Measurements from ENCODE around the gene CCDC187.

The CCDC187 gene

DNA sequence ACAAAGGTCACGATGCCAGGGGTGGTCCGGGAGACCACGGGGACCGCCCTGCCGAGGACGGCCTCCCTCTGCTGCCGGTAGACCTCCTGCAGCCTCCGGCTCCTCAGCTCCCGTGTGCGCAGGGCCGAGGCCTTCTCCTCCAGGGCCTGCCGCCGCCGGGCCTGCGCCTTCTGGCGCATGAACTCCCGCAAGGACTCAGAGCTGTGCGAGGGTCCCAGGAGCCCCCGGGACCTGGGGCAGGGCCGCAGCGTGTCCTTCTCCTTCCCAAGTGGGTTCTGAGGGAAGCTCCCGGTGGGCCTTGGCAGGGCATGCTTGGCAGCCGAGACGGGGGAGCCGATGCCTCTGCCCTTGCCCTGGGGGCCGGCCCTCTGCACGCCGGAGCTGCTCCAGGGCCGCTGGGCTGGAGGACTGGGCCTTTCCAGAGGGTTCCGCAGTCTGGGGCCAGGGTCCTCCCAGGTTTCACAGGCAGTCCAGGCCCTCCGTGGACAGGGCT, 13.3 kb downstream of the CCDC187 start:
- Histone ChIP-seq H3K27me3 (ENCODE audit: control insufficient read depth, insufficient read depth, low read length) (no peaks in the 10 kb centered on the region), H3K9me3 (ENCODE audit: control insufficient read depth, insufficient read depth, low read length) (no peaks in the 10 kb centered on the region), H3K4me1 (ENCODE audit: control insufficient read depth, insufficient read depth, low read length) (no peaks in the 10 kb centered on the region)

DNA sequence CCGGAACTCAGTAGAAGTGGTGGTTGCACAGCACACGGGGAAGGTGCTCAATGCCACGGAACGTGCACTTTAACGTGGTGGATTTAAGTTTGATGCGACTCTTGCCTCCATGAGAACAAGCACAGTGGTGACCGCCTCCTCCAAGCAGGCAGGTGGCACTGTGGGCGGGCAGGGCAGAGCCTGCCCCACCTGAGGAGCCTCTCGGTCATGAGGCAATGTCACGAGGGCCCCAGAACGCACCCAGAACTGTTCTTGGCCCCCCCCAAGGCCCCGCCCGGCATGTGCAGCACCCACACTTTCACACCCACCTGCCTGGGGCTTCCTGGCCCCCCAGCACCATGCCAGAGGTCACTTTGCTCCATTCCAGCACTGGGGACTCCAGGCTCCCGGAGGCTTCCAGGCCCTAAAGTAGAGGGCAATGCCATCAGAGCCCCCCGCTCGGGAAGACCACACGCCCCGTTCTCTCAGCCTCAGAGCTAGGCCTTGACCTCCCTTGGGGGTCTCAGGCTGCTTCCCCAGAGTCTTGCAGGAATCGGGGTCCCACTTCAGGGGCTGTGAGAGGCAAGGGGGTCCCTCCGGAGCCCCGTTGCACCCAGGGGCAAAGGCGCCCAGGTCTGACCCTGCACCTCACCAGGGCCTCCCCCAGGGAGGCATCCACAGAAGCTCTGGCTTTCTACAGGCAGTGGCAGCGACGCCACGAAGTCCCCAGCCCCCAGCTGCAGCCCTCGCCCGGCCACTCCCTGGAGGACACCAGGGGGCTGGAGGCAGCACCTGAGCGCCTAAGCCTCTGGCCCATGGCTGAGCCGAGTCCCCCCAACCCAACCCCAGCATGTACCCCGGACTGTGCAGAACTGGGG, 14.0 kb downstream of the CCDC187 start:
- no peaks in the 10 kb centered on the region for H3K27me3 ChIP-seq (ENCODE audit: control insufficient read depth, insufficient read depth, low read length)
- H3K36me3 ChIP-seq (ENCODE audit: control insufficient read depth, insufficient read depth, low read length), result no peaks in the 10 kb centered on the region
- H3K4me3 ChIP-seq (ENCODE audit: low read depth, low read length), result no peak overlapping the region
- H3K9me3 ChIP-seq (ENCODE audit: control insufficient read depth, insufficient read depth, low read length), result no peaks in the 10 kb centered on the region
- no peaks in the 10 kb centered on the region for H3K4me1 ChIP-seq (ENCODE audit: control insufficient read depth, insufficient read depth, low read length)
- peak overlapping the region; percentile 12 for H3K9ac ChIP-seq (ENCODE audit: low read depth, low read length)

More for the DNA sequence above, 13.3 kb downstream of the CCDC187 start:
- no peak overlapping the region for H3K9ac ChIP-seq (ENCODE audit: low read depth, low read length)
- no peaks in the 10 kb centered on the region for H3K36me3 ChIP-seq (ENCODE audit: control insufficient read depth, insufficient read depth, low read length)
- no peak overlapping the region for H3K4me3 ChIP-seq (ENCODE audit: low read depth, low read length)

DNA sequence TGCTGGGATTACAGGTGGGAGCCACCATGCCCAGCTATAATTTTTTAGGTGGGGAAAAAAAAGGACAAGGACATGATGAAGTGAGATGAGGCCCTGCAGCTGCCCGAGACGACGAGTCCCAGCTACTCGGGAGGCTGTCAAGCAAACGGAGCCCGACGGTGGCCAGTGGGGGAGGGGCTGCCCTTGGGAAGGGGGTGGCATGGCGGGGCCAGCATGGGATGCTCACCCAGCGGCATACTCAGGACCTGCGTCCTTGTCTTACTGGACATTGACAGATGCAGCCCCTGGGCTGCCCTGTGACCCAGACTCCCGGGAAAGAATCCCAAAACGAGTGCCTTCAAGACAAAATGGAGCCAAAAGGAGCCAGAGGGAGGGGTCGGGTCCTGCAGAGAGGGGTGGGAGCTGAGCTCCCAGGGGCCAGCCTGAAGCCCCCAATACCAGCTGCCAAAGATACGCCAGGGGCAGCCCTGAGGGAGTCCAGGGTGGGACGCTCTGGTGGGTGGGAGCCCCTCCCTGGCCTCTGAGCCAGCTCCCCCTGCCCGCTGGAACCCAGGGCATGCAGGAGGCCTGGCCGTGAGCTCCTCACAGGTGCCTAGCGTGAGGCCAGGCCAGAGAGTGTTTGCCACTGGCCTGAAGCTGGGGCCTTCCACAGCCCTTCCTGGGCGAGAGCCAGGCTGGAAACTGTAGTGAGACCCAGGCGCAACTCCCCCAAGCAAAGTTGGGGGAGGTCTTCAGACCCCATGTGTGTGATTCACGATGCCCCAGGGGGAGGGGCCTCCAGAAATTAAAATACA, 15.7 kb downstream of the CCDC187 start:
- Histone ChIP-seq H3K27me3 (ENCODE audit: control insufficient read depth, insufficient read depth, low read length) (no peaks in the 10 kb centered on the region), H3K36me3 (ENCODE audit: control insufficient read depth, insufficient read depth, low read length) (no peaks in the 10 kb centered on the region), H3K4me3 (ENCODE audit: low read depth, low read length) (no peak overlapping the region), H3K9me3 (ENCODE audit: control insufficient read depth, insufficient read depth, low read length) (no peaks in the 10 kb centered on the region), H3K9ac (ENCODE audit: low read depth, low read length) (no peak overlapping the region), H3K4me1 (ENCODE audit: control insufficient read depth, insufficient read depth, low read length) (no peaks in the 10 kb centered on the region)

GRCh38 chr9:136286987-136287379, 16.9 kb downstream of the CCDC187 start:
- H3K9me3 ChIP-seq (ENCODE audit: control insufficient read depth, insufficient read depth, low read length), result no peaks in the 10 kb centered on the region
- no peaks in the 10 kb centered on the region for H3K4me1 ChIP-seq (ENCODE audit: control insufficient read depth, insufficient read depth, low read length)
- H3K27me3 ChIP-seq (ENCODE audit: control insufficient read depth, insufficient read depth, low read length), result no peaks in the 10 kb centered on the region
- no peak overlapping the region for H3K4me3 ChIP-seq (ENCODE audit: low read depth, low read length)
- no peaks in the 10 kb centered on the region for H3K36me3 ChIP-seq (ENCODE audit: control insufficient read depth, insufficient read depth, low read length)
- H3K9ac ChIP-seq (ENCODE audit: low read depth, low read length), result no peak overlapping the region

DNA sequence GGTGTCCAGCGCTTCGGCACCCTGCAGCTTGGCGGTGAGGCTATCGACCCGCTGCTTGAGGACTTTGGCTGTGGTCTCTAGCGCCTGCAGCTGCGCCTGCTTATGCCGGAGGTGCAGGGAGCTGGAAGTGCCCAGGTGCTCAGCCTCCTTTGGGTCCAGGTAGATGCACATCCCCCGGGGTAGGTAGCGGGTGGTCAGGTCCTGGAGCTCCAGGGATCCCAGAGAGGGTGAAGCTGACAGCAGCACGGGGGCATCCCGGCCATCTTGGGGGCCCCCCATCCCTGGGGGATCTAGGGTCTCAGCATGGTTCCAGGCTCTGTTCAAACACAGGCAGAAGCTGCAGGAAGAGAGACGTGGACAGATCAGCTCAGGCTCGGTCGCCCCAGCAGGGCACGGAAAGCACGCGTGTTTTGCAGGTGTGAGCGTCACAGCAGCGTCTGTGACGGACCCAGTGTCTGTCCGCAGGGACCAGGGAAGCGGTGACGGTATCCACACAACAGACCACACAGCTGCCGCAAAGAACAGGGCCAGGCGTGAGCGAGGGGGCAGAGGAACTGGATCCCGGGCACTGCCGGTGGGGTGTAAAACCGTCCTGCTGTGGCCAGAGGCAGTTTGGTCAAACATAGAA, 17.4 kb downstream of the CCDC187 start:
- H3K36me3 ChIP-seq (ENCODE audit: control insufficient read depth, insufficient read depth, low read length), result no peaks in the 10 kb centered on the region
- no peaks in the 10 kb centered on the region for H3K4me1 ChIP-seq (ENCODE audit: control insufficient read depth, insufficient read depth, low read length)
- H3K9ac ChIP-seq (ENCODE audit: low read depth, low read length), result no peak overlapping the region

DNA sequence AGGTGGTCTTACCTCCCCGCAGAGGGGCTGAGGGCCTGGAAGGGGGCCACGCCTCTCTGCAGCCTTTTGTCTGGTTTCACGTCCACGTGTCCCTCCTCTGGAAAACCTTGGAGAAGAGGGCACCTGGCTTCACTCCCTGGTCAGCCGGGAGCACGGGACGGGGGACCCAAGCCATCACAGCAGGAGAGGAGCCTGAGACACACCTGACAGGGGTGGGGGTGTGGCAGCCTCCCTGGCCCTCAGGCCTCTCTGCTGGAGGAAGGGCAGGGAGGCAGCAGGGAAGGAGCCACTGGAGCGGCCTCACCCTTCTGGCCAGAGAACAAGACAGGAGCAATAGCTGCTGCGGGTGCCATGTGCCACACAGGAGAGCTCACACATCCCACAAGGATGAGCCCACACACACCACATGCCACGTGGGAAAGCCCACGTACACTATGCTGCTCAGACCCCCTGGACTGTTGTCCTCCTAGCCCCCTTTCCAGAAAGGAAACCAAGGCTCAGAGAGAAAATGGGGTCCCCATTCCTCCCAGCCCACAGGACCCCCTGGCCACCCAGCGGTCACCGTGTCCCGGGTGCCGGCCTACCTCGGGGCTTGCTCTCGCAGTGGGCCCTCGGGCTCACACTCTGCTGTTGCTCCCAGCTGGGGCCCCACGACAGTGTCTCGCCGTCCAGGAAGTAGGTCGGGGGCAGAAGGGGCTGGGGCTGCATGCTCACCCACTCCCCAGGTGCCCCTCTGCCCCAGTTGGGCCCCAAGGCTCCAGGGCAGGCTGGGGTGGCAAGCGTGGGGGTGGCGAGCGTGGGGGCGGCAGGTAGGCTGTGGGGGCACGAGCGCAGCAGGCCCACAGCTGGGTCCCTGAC, 18.2 kb downstream of the CCDC187 start:
- Histone ChIP-seq H3K4me1 (ENCODE audit: control insufficient read depth, insufficient read depth, low read length) (no peaks in the 10 kb centered on the region), H3K4me3 (ENCODE audit: low read depth, low read length) (no peak overlapping the region), H3K9me3 (ENCODE audit: control insufficient read depth, insufficient read depth, low read length) (no peaks in the 10 kb centered on the region), H3K9ac (ENCODE audit: low read depth, low read length) (no peak overlapping the region), H3K27me3 (ENCODE audit: control insufficient read depth, insufficient read depth, low read length) (no peaks in the 10 kb centered on the region), H3K36me3 (ENCODE audit: control insufficient read depth, insufficient read depth, low read length) (no peaks in the 10 kb centered on the region)

More for the DNA sequence above, 17.4 kb downstream of the CCDC187 start:
- Histone ChIP-seq H3K27me3 (ENCODE audit: control insufficient read depth, insufficient read depth, low read length) (no peaks in the 10 kb centered on the region), H3K4me3 (ENCODE audit: low read depth, low read length) (no peak overlapping the region), H3K9me3 (ENCODE audit: control insufficient read depth, insufficient read depth, low read length) (no peaks in the 10 kb centered on the region)

DNA sequence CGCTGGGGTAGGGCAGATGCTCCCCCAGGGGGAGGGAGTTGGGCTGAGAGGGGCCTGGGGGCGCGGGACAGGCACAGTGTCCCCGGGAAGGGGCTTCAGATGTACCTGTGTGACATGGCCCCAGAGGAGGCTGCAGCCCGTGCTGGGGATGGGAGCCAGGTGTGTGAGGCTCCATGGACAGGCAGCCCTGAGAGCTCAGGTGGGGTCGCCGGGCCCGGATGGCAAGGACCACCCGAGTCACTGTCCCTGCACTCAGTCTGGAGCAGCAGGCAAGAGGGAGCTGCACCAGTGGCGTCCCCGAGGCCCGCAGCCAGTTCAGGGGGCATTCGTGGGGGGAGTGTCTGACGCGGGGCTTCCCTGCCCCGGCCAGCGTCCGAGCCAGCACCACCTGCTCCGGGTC, 18.9 kb downstream of the CCDC187 start:
- Histone ChIP-seq H3K9me3 (ENCODE audit: control insufficient read depth, insufficient read depth, low read length) (no peaks in the 10 kb centered on the region), H3K36me3 (ENCODE audit: control insufficient read depth, insufficient read depth, low read length) (no peaks in the 10 kb centered on the region), H3K9ac (ENCODE audit: low read depth, low read length) (no peak overlapping the region), H3K4me1 (ENCODE audit: control insufficient read depth, insufficient read depth, low read length) (no peaks in the 10 kb centered on the region), H3K27me3 (ENCODE audit: control insufficient read depth, insufficient read depth, low read length) (no peaks in the 10 kb centered on the region), H3K4me3 (ENCODE audit: low read depth, low read length) (no peak overlapping the region)

DNA sequence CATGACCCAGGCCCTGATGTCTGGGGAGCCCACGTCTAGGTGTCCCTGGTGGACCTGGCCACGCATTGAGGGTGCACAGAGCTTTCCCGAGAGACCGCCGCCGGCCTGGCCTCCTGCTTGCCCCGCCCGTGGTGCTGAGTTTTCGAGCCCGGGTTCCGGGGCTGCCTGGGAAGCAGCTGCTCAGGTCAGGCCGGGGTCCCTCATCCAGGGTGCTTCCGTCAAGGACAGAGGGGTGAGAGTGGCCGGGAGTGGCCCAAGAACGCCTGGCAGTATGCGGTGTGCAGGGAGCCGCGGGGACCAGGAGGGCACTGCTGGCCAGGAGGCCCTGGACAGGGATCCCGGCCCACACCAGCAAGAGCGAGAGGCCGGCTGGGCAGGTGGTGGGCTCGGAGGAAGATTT, 19.6 kb downstream of the CCDC187 start:
- H3K27me3 ChIP-seq (ENCODE audit: control insufficient read depth, insufficient read depth, low read length), result no peaks in the 10 kb centered on the region
- no peak overlapping the region for H3K9ac ChIP-seq (ENCODE audit: low read depth, low read length)
- H3K4me3 ChIP-seq (ENCODE audit: low read depth, low read length), result no peak overlapping the region
- H3K36me3 ChIP-seq (ENCODE audit: control insufficient read depth, insufficient read depth, low read length), result no peaks in the 10 kb centered on the region
- no peaks in the 10 kb centered on the region for H3K9me3 ChIP-seq (ENCODE audit: control insufficient read depth, insufficient read depth, low read length)
- H3K4me1 ChIP-seq (ENCODE audit: control insufficient read depth, insufficient read depth, low read length), result no peaks in the 10 kb centered on the region

DNA sequence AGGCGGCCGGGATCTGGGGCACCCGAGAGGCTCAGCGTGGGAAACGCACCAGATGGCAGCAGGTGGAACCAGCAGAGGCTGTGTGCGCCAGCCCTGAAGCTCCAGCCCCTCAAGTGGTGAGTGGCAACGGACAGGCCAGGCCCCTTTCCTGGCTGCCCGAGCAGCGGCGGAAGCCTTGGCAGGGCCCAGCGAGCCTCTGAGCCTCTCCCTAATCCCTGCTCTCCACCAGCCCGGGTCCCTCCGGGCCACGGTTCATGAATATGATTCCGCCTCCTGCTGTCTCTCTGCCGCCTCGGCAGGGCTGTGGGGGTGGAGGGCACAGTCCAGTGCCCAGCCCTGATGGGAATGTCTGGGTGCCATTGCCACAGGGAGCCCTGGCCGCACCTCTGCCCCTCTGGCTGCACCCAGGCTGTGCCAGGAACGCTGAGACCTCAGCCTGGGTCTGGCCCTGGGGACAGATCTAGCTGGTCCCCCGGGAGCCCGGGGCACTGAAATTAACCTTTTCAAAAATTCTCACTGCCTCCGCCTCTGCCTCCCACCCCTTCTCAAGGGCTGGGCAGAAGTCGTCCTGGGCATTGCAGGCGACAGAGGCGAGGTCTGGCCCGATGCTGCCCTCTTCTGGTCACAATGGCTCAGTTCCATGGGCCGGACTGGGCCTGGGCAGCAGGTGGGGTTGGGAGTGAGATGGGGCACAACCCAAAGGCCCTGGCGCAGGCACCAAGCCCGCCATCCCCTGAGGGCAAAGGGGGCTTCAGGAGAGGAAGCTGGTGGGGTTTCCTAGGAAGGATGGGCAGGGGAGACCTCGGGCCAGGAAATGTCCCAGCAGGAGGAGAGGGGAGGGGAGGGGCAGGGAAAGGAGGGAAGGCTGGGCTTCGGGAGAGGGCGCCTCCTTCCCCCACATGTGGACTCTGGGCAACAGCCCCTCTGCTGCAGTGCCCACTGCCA, 20.3 kb downstream of the CCDC187 start:
- no peaks in the 10 kb centered on the region for H3K36me3 ChIP-seq (ENCODE audit: control insufficient read depth, insufficient read depth, low read length)
- no peaks in the 10 kb centered on the region for H3K9me3 ChIP-seq (ENCODE audit: control insufficient read depth, insufficient read depth, low read length)
- no peak overlapping the region for H3K4me3 ChIP-seq (ENCODE audit: low read depth, low read length)
- H3K4me1 ChIP-seq (ENCODE audit: control insufficient read depth, insufficient read depth, low read length), result no peaks in the 10 kb centered on the region
- H3K9ac ChIP-seq (ENCODE audit: low read depth, low read length), result peak overlapping the region; percentile 32
- no peaks in the 10 kb centered on the region for H3K27me3 ChIP-seq (ENCODE audit: control insufficient read depth, insufficient read depth, low read length)

- Histone ChIP-seq H3K9ac (ENCODE audit: low read depth, low read length) (no peak overlapping the region), H3K4me3 (ENCODE audit: low read depth, low read length) (no peak overlapping the region), H3K36me3 (ENCODE audit: control insufficient read depth, insufficient read depth, low read length) (no peaks in the 10 kb centered on the region)
Measured at GRCh38 chr9:136282272-136282861, 21.5 kb downstream of the CCDC187 start.

More at GRCh38 chr9:136282272-136282861, 21.5 kb downstream of the CCDC187 start:
- Histone ChIP-seq H3K27me3 (ENCODE audit: control insufficient read depth, insufficient read depth, low read length) (no peaks in the 10 kb centered on the region), H3K9me3 (ENCODE audit: control insufficient read depth, insufficient read depth, low read length) (no peaks in the 10 kb centered on the region), H3K4me1 (ENCODE audit: control insufficient read depth, insufficient read depth, low read length) (no peaks in the 10 kb centered on the region)
